Transverse colon (tissue), 4 donors: ENCODE data around the gene LASP1NB.
"Not testable (repeated sequence)": the region's sequence is repeated elsewhere in the genome, so short reads cannot be mapped to it uniquely, and the experiment has no call there.

Experiments
- DNase-seq: peaks from one replicate; pipeline ENCODE4 v3.0.0-alpha.2; 2019
- H3K27ac ChIP-seq, 4 donors: fragments of 200-600 bp; sonication (generic); 2 replicates each; pipeline ENCODE4 v1.5.1; 2016 to 2018; ENCODE audit warnings: inconsistent platforms in 4 of 4
- H3K27me3 ChIP-seq: fragments of 200-600 bp; sonication (generic); 2 replicates; pipeline ENCODE4 v1.5.1; 2017; ENCODE audit warnings: inconsistent platforms
- H3K36me3 ChIP-seq, 4 donors: fragments of 200-600 bp; sonication (generic); 2 replicates each; pipeline ENCODE4 v1.5.1; 2017 to 2019; ENCODE audit warnings: inconsistent platforms in 4 of 4
- H3K4me1 ChIP-seq, 4 donors: fragments of 200-600 bp; sonication (generic); 2 replicates each; pipeline ENCODE4 v1.5.1; 2017 to 2020; ENCODE audit warnings: inconsistent platforms in 4 of 4
- H3K4me3 ChIP-seq, 4 donors: fragments of 200-600 bp; sonication (generic); 1 replicate in 1 of 4; 2 replicates in 3 of 4; pipeline versions ENCODE4 v1.5.1 to v1.6.1; 2017 to 2019; ENCODE audit warnings: inconsistent platforms in 4 of 4
- H3K9me3 ChIP-seq, 2 donors: fragments of 200-600 bp; sonication (generic); 2 replicates each; pipeline ENCODE4 v1.5.1; 2017 to 2019; ENCODE audit warnings: inconsistent platforms in 2 of 2
- EP300 ChIP-seq: sonication (generic); formaldehyde crosslinking; IDR thresholded peaks from one replicate; pipeline ENCODE4 v1.6.1; 2017; ENCODE audit warnings: antibody characterized with exemption, low read depth
- POLR2A ChIP-seq: fragments of 450-650 bp; IDR thresholded peaks from one replicate; pipeline ENCODE4 v1.6.1; 2016; ENCODE audit warnings: antibody characterized with exemption, mild to moderate bottlenecking, moderate library complexity
- POLR2AphosphoS5 ChIP-seq, 3 donors: sonication (generic); formaldehyde crosslinking; IDR thresholded peaks; one replicate each; pipeline ENCODE4 v1.6.1; 2016; ENCODE audit warnings: antibody characterized with exemption in 3 of 3
- WGBS, 2 donors: methylation state at CpG; one replicate each; pipeline ENCODE4 v1.1.5; 2018; ENCODE audit warnings: low coverage in 1 of 2; 5-methylcytosine and 5-hydroxymethylcytosine counted together
- in situ Hi-C, 4 donors: fragments of 200-750 bp; cut with MboI; loops; one replicate each; pipeline versions ENCODE4 v1.15.0 to v1.15.1; 2017; ENCODE audit warnings: low sequenced_read_pairs in 3 of 4, low pct_ligation_motif_present in 1 of 4, low pct_unique_long_range_greater_than_20kb in 1 of 4
- intact Hi-C: fragments of 100-400 bp; cut with DNase I; formaldehyde crosslinking; loops from one replicate; pipeline ENCODE4 v1.15.1; 2023; ENCODE audit warnings: low total_unique reads
- TF ChIP-seq, protein P1 (sequence below), 5 experiments: fragments of 200-600 bp in 3 of 5; fragments of 450-650 bp in 2 of 5; sonication (generic) in 3 of 5; IDR thresholded peaks; 1 replicate in 2 of 5; 2 replicates in 3 of 5; pipeline ENCODE4 v1.5.1; 2016 to 2017; ENCODE audit warnings: antibody characterized with exemption in 5 of 5, inconsistent platforms in 3 of 5, mild to moderate bottlenecking in 2 of 5, moderate library complexity in 1 of 5

The LASP1NB gene

DNA sequence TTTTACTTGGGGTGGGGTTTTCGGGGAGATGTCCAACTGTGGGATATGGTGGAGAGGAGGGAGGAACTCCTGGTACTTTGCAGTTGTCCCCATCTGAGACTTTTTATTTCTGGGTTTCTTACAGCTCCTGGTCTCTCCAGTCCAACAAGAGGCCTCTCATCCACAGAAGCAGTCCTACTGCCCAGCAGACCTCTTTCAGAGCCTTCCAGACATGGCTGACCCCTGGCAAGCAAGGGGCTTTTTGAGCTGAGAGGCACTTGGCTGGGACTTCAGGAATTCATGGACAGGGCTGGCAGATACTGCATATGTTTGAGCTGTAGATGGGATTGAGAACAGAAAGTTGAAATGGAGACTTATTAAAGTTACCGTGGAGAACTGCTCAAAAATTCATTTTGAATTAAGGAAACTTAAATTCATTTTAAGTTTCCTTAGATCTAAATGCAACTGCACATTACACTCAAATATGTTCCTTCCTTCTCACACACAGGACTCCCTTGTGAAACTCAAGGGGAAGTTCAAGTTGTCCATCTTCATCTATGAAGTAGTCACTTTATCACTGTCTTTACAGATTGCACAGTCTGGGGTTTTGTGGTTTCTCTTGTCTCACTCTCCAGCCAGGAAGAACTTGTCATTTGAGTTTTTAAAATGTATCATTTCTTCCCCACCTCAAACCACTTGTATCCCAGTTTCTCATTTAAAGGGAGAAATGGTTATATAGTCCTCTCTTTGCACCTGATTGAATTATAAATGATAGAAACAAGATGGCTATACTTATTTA lies 1.1 kb downstream of the LASP1NB start:
- WGBS, 2 donors: 58 to 61% methylated on average over 2 of the region's 2 CpGs
- in situ Hi-C loops (no loop called here), intact Hi-C loops (no loop called here)
- Histone ChIP-seq H3K27ac (peak overlapping the region in 3 of 4 donors; percentile 12 to 38 (median 19)), H3K4me3 (no peak overlapping the region), H3K36me3 (no peaks in the 10 kb centered on the region), H3K9me3 (no peaks in the 10 kb centered on the region), H3K27me3 (no peaks in the 10 kb centered on the region), H3K4me1 (peaks cover 12 to 33% (median 16%) of the 10 kb centered on the region in 4 donors)
- DNase-seq: no peak
- no peak for TF ChIP-seq EP300
- TF ChIP-seq, protein P1, sequence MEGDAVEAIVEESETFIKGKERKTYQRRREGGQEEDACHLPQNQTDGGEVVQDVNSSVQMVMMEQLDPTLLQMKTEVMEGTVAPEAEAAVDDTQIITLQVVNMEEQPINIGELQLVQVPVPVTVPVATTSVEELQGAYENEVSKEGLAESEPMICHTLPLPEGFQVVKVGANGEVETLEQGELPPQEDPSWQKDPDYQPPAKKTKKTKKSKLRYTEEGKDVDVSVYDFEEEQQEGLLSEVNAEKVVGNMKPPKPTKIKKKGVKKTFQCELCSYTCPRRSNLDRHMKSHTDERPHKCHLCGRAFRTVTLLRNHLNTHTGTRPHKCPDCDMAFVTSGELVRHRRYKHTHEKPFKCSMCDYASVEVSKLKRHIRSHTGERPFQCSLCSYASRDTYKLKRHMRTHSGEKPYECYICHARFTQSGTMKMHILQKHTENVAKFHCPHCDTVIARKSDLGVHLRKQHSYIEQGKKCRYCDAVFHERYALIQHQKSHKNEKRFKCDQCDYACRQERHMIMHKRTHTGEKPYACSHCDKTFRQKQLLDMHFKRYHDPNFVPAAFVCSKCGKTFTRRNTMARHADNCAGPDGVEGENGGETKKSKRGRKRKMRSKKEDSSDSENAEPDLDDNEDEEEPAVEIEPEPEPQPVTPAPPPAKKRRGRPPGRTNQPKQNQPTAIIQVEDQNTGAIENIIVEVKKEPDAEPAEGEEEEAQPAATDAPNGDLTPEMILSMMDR (IDR thresholded peaks at IDR 0.05): no peak
- no peak for TF ChIP-seq POLR2AphosphoS5 (IDR thresholded peaks at IDR 0.05)
- TF ChIP-seq POLR2A: no peak

- DNase-seq, in situ Hi-C loops, H3K9me3 ChIP-seq, H3K36me3 ChIP-seq, H3K4me1 ChIP-seq, H3K4me3 ChIP-seq, intact Hi-C loops, H3K27me3 ChIP-seq, H3K27ac ChIP-seq: not testable (repeated sequence)
- WGBS, 2 donors: 98% methylated on average over 19 of the region's 36 CpGs; no CpG with 5 or more reads in 1 of the 2 donors
Measured at GRCh38 chr17:38930782-38931181, 5.4 kb downstream of the LASP1NB start.

- intact Hi-C loops, H3K36me3 ChIP-seq, DNase-seq, H3K4me1 ChIP-seq, H3K9me3 ChIP-seq, H3K4me3 ChIP-seq, in situ Hi-C loops, H3K27ac ChIP-seq: not testable (repeated sequence)
- WGBS, 2 donors: 69% methylated on average over 9 of the region's 9 CpGs; no CpG with 5 or more reads in 1 of the 2 donors
- H3K27me3 ChIP-seq: peaks cover 13% of the 10 kb centered on the region
Measured at GRCh38 chr17:38933962-38934361, 8.5 kb downstream of the LASP1NB start.

GRCh38 chr17:38939987-38940386 lies 14.6 kb downstream of the LASP1NB start:
- intact Hi-C loops (no loop called here), in situ Hi-C loops (no loop called here)
- Histone ChIP-seq H3K27me3 (peaks cover 13% of the 10 kb centered on the region), H3K27ac (no peak overlapping the region), H3K36me3 (no peaks in the 10 kb centered on the region), H3K9me3 (no peaks in the 10 kb centered on the region), H3K4me1 (peaks cover 0 to 8% (median 2%) of the 10 kb centered on the region in 4 donors), H3K4me3 (no peak overlapping the region)
- TF ChIP-seq POLR2A (no peak), EP300 (no peak), POLR2AphosphoS5 (IDR thresholded peaks at IDR 0.05) (no peak)
- TF ChIP-seq, protein P1 (IDR thresholded peaks at IDR 0.05): no peak
- DNase-seq: no peak

GRCh38 chr17:38940404-38940803 lies 15.0 kb downstream of the LASP1NB start:
- TF ChIP-seq POLR2AphosphoS5 (IDR thresholded peaks at IDR 0.05): no peak
- TF ChIP-seq POLR2A: no peak
- TF ChIP-seq, protein P1 (IDR thresholded peaks at IDR 0.05): no peak
- TF ChIP-seq EP300: no peak
- intact Hi-C loops (no loop called here), in situ Hi-C loops (no loop called here)
- 100% methylated on average over 1 of the region's 1 CpG; no CpG with 5 or more reads in 1 of the 2 donors for WGBS, 2 donors
- Histone ChIP-seq H3K27ac (no peak overlapping the region), H3K4me3 (no peak overlapping the region), H3K27me3 (peaks cover 13% of the 10 kb centered on the region), H3K36me3 (no peaks in the 10 kb centered on the region), H3K9me3 (no peaks in the 10 kb centered on the region), H3K4me1 (peaks cover 0 to 8% (median 2%) of the 10 kb centered on the region in 4 donors)
- no peak for DNase-seq
